ENCODE results near the gene TSPAN18.

The TSPAN18 gene

DNA sequence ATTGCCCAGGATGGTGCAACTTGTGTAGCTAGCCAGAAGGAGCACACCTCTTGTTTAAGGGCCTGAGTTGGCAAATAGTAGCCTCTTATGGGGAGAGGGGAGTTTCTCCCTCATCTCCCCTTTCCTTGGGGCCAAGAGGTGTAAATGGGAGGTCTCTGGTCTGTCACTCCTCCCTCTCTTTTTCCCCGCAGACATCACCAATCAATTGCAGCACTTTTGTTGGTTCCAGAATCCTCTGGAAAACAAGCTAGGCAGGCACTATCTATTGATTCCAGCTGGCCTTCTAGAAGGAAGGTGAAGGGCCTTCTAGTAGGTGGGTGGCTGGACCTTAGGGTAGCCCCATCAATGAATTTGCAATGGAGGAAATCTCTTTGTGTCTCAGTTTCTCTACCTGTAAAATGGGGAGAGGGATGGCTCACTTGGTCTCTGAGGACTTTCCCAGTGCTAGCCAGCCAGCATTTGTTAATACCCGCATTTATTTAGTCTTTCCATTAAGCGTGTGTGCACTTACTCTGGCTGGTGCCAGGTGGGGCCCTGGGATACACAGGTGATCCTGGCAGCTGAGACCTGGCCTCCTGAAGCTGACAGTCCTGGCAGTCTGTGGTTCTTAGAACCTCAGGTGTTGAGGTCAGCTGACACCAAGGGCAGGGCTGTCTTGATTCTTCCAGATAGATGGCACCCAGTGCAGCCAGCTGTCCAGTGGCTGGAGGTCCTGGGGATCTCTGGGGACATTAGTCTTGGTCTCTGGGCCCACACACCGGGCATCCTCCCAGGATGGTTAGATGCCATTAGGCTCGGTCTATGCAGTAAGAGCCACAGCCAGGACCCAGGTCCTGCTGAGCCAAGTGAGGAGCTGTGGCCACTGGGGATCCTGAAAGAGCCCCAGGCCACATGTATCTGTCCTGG is 51.7 kb downstream of the TSPAN18 start:
- DNase-seq: no peak

GRCh38 chr11:44779736-44780520 is 53.2 kb downstream of the TSPAN18 start:
- DNase-seq: no peak

GRCh38 chr11:44780940-44781631 is 54.3 kb downstream of the TSPAN18 start:
- DNase-seq: no peak

- DNase-seq: no peak
These were observed 54.9 kb downstream of the TSPAN18 start for GRCh38 chr11:44781655-44782054.

DNA sequence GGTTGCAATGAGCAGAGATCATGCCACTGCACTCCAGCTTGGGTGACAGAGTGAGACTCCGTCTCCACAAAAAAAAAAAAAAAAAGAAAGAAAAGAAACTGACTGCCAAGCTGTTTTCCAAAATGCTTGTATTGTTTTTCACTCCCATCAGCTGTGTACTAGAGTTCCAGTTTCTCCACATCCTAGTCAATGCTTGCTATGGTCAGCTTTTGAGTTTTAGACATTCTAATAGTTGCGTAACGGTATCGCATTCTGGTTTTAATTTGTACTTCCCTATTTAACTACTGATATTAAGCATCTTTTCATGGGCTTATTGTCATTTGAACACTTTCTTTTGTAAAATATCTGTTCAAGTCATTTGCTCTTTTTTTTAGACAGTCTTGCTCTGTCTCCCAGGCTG is 55.7 kb downstream of the TSPAN18 start:
- no peak for DNase-seq

GRCh38 chr11:44784436-44784760 is 57.6 kb downstream of the TSPAN18 start:
- no peak for DNase-seq

GRCh38 chr11:44784851-44785250 is 58.1 kb downstream of the TSPAN18 start:
- no peak for DNase-seq

- DNase-seq: no peak
These were observed 59.3 kb downstream of the TSPAN18 start for GRCh38 chr11:44785856-44786607.

- DNase-seq: no peak
These were observed 60.3 kb downstream of the TSPAN18 start for GRCh38 chr11:44787070-44787469.

- DNase-seq: no peak
These were observed 61.2 kb downstream of the TSPAN18 start for GRCh38 chr11:44787981-44788380.

- no peak for DNase-seq
These were observed 61.9 kb downstream of the TSPAN18 start for GRCh38 chr11:44788536-44789261.

GRCh38 chr11:44789496-44789895 is 62.7 kb downstream of the TSPAN18 start:
- DNase-seq: no peak

DNA sequence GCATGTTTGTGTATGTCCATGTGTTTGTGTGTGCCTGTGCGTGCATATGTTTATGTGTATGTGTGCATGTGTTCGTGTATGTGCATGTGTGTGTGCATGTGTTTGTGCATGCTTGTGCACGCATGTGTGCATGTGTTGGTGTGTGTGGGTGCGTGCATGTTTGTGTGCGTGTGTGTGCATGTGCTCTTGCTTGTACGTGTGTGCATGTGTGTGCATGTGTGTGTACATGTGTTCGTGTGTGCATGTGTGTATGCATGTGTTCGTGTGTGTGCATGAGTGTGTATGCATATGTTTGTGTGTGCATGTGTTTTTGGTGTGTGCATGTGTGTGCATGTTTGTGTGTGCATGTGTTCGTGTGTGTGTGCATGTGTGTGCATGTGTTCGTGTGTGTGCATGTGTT is 63.4 kb downstream of the TSPAN18 start:
- DNase-seq: no peak

GRCh38 chr11:44791316-44791925 is 64.7 kb downstream of the TSPAN18 start:
- DNase-seq: no peak

DNA sequence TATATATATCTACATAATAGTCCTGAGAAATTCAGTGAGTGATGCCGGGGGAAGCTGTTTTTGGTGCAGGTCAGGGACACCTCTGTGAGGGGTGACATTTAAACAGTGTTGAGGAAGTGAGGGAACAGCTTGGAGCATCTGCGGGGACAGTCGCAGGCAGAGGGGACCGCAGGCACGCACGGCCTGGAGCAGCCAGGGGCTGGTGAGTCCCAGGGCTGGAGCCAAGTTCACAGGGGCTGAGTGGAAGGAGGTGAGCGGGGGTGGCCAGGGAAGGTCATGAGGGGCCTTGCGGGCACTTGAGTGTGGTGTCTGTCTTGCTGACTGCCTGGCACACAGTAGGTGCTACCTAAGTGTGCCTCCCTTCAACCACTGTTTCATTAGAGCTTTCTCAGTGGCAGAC is 65.4 kb downstream of the TSPAN18 start:
- DNase-seq: no peak

DNA sequence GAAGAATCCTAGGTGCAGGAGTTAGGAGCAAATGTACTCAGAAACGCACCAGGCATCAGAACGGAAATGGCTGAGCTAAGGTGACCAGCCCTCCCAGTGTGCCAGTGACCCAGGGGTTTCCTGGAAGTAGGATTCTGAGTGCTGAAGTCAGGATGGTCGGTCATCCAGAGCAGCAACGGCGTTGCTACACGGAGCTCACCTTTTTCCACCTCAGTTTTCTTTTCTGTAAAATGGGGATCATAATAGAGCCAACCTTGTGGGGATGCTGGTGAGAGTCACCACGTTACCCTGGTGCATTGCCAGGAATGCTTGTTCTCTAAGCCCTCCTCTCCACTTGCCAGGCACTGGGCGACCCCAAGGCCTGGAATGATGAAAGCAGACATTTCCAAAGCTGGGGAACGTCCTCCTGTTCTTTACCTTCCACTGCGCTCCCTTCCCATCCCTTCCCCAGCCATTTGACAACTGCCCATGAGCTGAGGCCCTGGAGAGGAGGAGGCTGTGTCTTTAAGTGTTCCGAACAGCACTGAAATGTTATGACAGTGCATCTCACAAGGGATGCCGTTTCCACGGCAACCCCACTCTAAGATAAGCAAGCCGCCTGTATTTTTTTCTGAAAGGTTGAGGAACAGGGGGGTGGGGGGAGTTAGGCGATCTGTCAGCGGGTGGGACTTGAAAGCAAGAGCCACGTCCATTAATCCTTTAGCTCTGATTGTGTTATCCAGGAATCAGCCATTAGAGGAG is 66.8 kb downstream of the TSPAN18 start:
- DNase-seq: no peak

GRCh38 chr11:44795803-44796535 is 69.2 kb downstream of the TSPAN18 start:
- DNase-seq: no peak

DNA sequence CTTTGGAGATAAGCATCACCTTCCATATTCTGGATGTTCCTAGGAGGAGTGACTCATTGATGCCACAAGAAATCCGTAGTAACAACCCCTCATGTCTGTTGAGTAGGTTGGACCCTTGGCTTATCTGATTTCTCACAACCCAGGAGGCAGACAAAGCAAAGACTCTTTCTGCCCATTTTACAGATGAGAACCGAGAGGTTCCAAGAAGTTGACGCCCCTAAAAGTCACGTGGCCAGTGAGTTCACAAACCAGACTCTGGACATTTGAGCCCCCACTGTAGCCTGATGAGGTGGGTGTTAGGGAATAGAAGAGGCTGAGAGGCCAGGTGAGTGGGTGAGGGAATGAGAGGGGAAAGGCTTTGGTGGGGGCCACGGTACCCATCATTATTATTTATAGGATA is 70.3 kb downstream of the TSPAN18 start:
- no peak for DNase-seq

- DNase-seq: no peak
These were observed 71.3 kb downstream of the TSPAN18 start for GRCh38 chr11:44797886-44798606.

DNA sequence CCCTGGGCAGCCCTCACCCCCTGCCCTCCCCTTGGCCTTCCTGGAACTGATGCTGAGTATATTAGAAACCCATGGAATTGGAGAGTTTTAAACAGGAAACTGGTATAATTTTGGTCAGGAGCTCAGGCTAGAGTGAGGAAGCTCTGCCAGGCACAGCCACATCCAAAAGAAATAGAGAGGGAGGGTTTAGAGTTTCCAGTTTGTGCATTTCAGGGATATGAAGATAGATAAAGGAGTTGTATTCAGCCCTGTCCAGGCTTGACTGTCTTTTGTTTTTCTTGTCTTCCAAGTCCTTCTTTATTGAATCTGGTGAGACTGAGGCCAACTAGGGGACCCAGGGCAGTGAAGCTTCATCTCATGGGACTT is 71.8 kb downstream of the TSPAN18 start:
- no peak for DNase-seq
